GM03348 (cell line): ENCODE data around the gene CSTF3.
"Not testable (repeated sequence)": the region's sequence is repeated elsewhere in the genome, so short reads cannot be mapped to it uniquely, and the experiment has no call there.

Experiments
- DNase-seq: peaks from one replicate; pipeline ENCODE4 v3.0.0; 2012; ENCODE audit warnings: low spot score

The CSTF3 gene

GRCh38 chr11:33086017-33086416 lies 75.3 kb downstream of the CSTF3 start:
- no peak for DNase-seq

DNA sequence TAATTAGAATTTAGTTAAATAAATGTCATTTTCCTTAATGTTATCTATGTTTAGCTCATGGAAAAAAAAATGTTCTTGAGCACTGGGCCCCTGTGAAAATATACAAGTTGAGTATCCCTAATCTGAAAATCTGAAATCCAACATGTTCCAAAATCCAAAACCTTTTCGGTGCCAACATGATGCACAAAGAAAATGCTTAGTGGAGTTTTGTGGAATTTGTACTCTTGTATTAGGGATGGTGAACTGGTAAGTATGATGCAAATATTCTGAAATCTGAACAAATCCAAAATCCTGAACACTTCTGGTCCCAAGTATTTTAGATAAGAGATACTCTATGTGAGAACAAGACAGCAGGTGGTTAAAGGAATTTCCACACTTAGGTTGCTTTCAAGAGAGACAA lies 77.4 kb downstream of the CSTF3 start:
- no peak for DNase-seq

- DNase-seq, result no peak
These were observed 88.8 kb downstream of the CSTF3 start for GRCh38 chr11:33072465-33072864.

DNA sequence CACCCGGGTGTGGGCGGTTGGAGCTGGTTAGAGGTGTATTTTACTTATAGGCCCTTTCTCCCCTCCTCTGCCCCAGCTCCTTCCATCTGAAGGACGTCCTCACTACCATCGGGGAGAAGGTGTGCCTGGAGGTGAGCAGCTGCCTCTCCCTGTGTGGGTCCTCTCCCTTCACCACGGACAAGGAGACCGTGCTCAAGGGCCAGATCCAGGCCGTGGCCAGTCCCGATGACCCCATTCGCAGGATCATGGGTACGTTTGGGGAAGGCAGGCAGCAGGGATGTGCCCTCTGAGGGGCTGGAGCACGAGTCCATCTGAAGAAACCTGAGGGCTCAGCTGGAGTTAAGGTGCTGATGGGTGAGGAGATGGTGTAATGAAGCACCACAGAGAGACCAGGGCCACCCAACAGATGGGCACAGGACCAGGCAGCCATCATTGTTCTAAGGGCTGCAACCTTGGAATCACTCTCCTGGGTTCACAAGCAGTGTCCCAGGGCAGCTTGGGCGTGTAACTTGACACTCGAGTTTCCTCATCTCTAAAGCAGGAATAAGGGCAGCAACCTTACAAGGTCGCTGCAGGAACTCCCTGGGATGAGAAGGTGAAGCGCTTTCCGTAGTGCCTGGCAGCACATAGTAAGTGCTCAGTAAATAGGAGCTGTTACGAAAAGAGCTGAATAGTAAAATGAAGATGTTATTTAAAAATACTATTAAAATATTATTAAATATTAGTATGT lies 92.5 kb downstream of the CSTF3 start:
- DNase-seq, result no peak

- DNase-seq, result no peak
These were observed 94.0 kb downstream of the CSTF3 start for GRCh38 chr11:33067294-33067693.

DNA sequence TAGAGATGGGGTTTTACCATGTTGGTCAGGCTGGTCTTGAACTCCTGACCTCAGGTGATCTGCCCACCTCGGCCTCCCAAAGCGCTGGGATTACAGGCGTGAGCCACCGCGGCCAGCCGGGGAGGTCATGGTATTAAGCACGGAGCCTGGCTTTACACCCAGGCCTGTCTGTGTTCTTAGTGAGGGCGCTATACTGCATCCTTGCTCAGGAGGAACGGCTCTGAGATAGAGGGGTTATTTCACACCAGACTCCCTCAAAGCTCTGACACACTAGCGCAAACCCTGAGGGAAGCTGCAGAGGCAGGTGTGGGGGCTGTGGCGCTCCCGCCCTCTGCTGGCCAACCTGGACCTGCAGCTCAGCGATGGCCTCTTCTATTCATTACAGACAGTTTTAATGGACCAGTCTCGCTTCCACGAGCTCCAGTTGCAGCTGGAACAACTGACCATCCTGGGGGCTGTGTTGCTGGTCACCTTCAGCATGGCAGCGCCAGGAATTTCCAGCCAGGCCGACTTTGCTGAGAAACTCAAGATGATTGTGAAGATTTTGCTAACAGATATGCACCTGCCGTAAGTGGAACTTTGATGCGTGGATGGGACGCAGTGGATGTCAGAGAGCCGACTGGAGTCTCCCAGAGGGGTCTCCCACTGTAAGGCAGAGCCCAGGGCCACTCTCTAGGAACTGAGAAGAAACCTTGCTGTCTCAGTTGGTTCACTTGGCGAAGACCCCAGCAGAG lies 95.7 kb downstream of the CSTF3 start:
- peak; percentile 81 for DNase-seq

DNA sequence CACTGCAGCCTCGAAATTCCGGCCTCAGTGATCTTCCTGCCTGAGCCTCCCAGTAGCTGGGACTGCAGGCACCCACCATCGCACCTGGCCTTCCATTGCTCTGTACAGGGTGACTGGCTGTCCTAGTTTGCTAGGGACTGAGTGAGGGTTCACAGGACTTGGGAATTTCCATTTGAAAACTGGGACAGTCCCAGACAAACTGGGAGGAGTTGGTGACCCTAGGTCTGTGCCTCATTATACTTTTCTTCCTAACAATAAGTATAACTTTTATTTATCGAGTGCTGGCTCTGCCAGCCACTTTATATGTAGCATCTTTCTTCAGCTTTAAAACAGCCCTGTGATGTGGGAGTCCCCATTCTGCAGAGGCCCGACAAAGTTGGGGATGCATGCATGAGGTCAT lies 96.4 kb downstream of the CSTF3 start:
- no peak for DNase-seq

GRCh38 chr11:33064033-33064825 lies 97.1 kb downstream of the CSTF3 start:
- no peak for DNase-seq

DNA sequence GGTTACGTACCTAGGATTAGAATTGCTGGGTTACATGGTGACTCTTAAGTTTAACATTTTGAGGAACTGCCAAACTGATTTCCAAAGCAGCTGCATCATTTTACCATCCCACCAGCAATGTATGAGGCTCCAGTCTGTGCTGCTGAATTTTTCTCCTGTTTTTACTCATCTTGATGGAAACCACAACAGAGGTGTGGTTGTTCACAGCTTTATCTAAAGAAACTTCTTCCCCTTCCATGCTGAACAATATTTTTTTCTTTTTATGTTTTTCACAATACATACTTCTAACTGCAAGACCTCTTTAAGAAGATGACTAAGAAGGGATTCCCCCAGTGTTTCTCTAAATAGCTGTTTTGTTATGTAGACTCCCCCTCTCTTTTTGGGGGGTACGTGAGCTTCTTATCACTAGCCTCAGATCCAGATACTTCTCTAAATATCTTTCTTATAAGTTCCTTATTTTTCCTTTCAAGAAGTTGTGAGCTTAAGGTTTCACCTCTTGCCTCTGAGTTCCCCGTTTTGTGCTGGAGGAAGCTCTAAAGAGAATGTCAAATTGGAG lies 97.9 kb downstream of the CSTF3 start:
- peak; percentile 39 for DNase-seq

GRCh38 chr11:33062137-33062536 lies 99.1 kb downstream of the CSTF3 start:
- DNase-seq, result no peak

GRCh38 chr11:33060271-33060670 lies 101.0 kb downstream of the CSTF3 start:
- DNase-seq, result no peak

DNA sequence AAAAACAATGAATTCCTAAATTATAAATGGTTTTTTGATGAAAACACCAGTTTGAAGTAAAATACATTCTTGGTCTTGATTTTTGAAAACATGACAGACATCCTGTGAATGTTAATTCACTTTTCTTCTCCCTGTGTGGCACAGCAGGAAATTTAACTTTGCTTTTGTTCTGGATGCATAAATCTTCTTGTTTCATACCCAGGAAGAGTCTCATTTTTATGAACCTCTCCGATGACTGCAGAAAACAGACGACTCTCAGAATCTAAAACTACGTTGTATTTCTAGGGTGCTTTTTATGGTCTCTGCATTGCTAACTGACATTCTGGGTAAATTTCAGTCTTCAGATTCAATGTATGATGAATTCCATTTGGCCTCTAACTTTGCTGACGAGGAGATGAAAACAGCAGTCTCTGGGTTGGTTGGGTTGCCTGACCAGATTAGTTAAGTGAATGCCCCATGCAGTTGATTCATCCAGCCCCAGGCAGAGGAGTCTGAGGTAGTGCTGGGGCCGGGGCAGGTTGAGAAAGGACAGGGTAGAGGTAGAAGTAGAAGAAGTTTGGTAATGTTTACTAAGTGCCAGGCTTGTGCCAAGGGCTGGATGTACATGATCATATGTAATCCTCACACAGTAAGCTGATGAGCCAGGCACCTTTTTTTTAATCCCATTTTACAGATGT lies 101.8 kb downstream of the CSTF3 start:
- no peak for DNase-seq

GRCh38 chr11:33057284-33057683 lies 104.0 kb downstream of the CSTF3 start:
- DNase-seq, result no peak

DNA sequence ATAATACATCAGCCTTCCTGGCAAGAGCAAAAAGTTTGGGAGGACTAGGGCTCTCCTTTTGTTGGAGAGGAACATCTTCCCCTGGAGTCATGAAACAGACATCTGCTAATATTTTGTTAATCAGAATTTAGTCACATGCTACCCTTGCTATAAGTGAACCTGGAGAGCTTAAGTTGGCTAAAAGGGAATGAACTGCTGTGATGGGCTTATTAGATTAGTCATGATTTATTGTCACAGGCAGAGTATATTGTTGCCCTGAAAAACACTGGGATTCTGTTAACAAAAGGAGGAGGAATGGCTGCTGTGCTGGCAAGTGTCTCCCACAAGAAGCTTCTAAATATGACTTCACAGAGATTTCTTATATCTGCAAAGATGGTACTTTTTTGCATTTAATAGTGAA lies 105.9 kb downstream of the CSTF3 start:
- DNase-seq, result no peak

- DNase-seq, result no peak
These were observed 109.0 kb downstream of the CSTF3 start for GRCh38 chr11:33052231-33052630.

DNA sequence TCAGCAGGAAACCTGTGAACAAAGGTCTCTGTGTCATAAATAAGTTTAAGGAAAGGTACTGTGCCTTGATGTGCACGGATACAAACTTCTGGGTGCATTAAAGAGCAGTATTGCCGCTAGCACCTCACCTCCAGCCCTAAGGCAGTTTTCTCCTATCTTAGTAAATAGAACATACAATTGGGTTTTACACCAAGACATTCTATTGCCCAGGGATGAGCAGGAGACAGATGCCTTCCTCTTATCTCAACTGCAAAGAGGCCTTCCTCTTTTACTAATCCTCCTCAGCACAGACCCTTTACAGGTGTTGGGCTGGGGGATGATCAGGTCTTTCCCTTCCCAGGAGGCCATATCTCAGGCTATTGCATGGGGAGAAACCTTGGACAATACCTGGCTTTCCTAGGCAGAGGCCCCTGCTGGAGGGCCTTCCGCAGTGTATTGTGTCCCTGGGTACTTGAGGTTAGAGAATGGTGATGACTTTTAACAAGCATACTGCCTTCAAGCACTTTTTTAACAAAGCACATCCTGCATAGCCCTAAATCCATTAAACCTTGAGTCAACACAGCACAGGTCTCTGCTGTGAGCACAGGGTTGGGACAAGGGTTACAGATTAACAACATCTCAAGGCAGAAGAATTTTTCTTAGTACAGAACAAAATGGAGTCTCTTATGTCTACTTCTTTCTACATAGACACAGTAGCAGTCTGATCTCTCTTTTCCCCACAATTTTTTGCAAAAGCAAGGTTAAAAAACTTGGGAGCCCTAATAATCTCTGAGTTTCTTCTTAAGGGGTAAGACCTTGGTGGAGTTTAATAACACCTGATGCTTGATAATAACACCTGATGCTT lies 111.5 kb downstream of the CSTF3 start:
- not testable (repeated sequence) for DNase-seq

- not testable (repeated sequence) for DNase-seq
These were observed 112.6 kb downstream of the CSTF3 start for GRCh38 chr11:33048701-33049100.

GRCh38 chr11:33045551-33046255 lies 115.6 kb downstream of the CSTF3 start:
- no peak for DNase-seq

- peak; percentile 45 for DNase-seq
These were observed 117.0 kb downstream of the CSTF3 start for GRCh38 chr11:33044285-33044756.

GRCh38 chr11:33043221-33043830 lies 118.0 kb downstream of the CSTF3 start:
- no peak for DNase-seq
